A549 treated with Mapracorat at 1 μM for 4 hours (cell line): ENCODE measurements around the gene TMEM184B. TPM values are rescaled to one million over a fixed set of nuclear protein-coding genes. Genes with fewer than 3 reads are reported as not detected.

Experiments used
- total RNA-seq: library from RNA; stranded (reverse); fragments of 200-300 nt; extraction: Qiagen RNA extraction; gene quantifications from 5 replicates; pipeline ENCODE4 v1.2.3, GENCODE V29; 2022

The TMEM184B gene
- 39.0 to 53.3 TPM (median 52.6 TPM) in 5 replicates for total RNA-seq

DNA sequence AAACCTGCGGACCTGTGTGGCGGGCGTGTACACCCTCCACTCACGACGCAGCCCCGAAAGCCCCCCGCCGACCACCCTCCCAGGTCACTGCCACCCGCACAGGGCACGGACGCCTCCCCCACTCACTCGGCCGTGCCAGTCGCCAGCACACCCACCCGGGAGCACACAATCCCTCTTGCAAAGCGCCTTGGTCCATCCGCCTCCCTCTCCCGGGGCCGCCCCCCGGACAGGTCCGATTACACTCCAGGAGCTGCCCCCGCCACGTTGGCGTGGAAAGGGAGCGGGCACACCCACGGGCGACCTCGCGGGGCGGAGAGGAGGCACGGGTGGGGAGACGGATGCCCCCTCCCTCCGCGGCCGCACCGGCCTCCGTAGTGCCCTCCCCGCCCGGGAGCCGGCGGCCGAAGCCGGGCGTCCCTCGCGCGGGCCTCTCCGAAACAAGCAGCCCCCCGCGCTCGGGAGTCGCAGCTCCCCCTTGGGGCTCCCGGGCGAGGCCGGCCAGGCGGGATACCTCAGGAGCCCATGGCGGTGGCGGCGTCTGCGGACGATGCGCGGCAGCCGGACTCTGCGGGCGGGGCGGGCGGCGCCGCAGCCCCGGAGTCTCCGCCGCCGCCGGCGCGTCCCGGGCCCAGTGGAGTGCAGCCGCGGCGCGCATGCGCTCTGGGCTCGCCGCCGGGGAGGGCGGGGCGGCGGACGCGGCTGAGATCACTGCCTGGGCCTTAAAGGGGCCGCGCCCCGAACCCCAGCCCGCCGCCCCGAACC lies at the start of gene TMEM184B:
Gene TMEM184B (minus strand): TSS at position 638 of the 762 bp plus-strand sequence. CDS start 25,049 bp downstream, outside the sequence.

DNA sequence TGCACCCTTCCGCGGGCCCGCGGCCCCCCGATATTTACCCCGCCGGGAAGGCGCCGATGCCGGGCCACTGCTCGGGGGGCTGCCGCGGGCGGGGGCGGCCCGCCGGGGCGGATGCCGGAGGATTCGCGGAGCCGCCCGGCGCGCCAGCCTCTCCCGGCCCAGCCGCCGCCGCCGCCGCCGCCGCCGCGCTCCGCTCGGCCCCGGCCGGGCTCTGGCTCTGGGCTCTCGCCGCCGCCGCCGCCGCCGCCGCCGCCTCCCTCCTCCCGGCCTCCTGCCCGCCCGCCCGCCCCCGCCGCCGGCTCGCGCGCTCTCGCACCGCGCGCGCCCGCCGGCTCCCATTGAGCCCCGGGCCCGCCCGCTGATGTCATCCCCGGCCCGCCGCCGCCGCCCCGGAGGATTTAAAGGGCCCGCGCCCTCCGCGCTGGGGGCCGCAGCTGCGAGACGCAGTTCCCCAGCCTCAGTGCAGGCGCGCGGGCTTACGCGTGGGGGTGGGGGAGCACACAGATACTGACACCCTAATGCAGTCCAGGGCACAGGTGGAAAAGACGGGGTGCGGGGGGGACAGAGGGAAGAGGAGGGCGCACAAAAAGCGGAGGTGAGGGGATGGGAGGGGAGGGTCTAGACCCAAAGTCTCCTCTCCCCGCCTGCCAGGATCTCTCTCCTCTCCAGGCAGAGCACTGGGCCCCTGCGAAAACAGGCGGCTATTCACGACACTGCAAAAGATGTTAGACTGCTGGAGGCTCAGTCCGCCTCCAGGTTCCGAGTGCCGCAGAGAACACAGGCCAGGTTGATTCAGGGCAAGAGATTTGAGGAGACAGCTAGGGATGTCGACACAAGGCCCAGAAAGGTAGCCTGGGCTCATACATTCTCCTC lies 44.5 kb upstream of the TMEM184B start, which contains the start of gene CSNK1E:
Gene CSNK1E (minus strand): TSS at position 312 of the 873 bp plus-strand sequence. CDS start 3,276 bp downstream, outside the sequence.

DNA sequence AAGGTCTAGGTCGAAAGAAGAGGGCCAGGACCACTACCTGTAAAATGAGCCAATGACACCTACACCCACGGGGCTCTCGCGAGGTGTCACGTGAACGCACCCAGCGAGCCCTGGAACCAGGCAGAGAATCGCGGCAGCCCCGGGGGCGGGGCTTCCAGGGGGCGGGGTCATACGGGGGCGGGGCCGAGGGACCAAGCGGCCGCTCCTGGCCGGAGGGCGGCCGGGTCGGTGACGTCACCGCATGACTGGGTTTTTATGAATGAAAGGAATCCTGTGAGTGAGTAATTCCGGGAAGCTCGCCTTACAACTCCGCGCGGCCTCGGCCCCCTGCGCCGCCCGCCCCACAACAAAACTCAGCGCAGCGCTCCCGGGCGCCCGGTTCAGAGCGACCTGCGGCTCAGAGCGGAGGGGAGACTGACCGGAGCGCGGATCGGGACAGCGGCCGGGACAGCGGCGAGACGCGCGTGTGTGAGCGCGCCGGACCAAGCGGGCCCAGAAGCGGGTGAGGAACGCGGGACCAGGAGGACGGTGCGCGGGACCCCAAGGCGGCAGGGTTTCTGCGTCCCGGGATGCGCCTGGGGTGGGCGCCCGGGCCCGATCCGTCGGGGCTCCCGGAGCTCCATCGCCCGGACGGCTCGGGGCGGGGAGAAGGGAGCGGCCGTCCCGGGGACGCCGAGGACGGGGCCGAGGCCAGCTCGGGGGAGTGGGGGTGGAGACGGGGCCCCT lies 70.9 kb downstream of the TMEM184B start, which contains the start of gene MAFF:
Gene MAFF (plus strand): TSS at position 284 of the 726 bp plus-strand sequence. CDS start 11,860 bp downstream, outside the sequence.

DNA sequence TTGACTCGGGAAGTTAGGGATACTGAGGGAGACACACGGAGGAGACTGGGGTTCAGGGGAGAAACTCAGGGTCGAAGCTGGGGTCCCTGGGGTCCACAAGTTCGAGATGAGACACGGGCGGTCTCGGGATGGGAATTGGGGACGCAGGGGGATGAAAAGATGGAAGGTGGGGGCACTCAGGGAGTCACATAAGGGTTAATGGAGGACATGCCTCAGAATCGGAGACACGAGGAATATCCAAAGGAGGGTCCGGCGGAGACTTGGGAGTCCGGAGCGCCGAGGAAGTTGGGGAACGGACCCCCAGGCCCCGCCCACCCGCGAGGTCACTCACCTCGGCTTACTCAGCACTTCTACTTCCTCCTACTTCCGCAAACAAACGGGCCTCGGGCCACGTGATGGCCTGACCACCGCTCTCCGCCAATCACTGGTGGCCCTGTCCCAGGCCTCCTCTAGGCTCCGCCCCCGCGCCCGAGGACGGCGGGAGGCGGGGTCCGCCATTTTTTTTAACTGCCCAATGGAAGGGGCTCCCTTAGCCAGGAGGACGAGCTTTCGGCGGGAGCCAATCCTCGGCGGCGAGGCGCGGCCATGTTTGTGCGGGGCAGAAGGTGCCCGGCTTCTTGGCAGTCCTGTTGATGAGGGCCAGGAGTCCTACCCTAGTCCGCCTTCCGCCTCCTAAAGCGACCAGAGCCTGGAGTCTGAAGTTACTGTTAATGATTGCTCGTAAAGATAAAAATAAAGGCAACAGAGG lies 91.2 kb downstream of the TMEM184B start, which contains the start of gene PLA2G6:
Gene PLA2G6 (minus strand): TSS at position 378 of the 748 bp plus-strand sequence. CDS start 12,404 bp downstream, outside the sequence.

Other genes with a start within 250 kb of the TMEM184B start
- 10.6 to 12.2 TPM (median 11.9 TPM) in 5 replicates for gene PICK1, start 215.6 kb downstream of the TMEM184B start, total RNA-seq
- gene SLC16A8, start 188.8 kb downstream of the TMEM184B start, total RNA-seq: not detected in 5 replicates
- gene BAIAP2L2, start 162.3 kb downstream of the TMEM184B start, total RNA-seq: 4.7 to 7.8 TPM (median 6.8 TPM) in 5 replicates
- gene PLA2G6, start 91.2 kb downstream of the TMEM184B start, total RNA-seq: 2.8 to 4.8 TPM (median 3.9 TPM) in 5 replicates
- gene MAFF, start 71.0 kb downstream of the TMEM184B start, total RNA-seq: 17.5 to 28.0 TPM (median 20.9 TPM) in 5 replicates
- 87.7 to 107 TPM (median 103 TPM) in 5 replicates for gene CSNK1E, start 44.4 kb upstream of the TMEM184B start, total RNA-seq
- gene KCNJ4, start 182.2 kb upstream of the TMEM184B start, total RNA-seq: 0.18 to 0.56 TPM (median 0.35 TPM) in 5 replicates
- 17.2 to 20.9 TPM (median 19.8 TPM) in 5 replicates for gene KDELR3, start 195.1 kb upstream of the TMEM184B start, total RNA-seq
- gene DDX17, start 233.3 kb upstream of the TMEM184B start, total RNA-seq: 81.7 to 92.8 TPM (median 89.6 TPM) in 5 replicates